ENCODE results near the gene SH2D7.
A peak's percentile ranks its signal among the peaks of the same experiment; 100 is the strongest.

SH2D7 gene

DNA sequence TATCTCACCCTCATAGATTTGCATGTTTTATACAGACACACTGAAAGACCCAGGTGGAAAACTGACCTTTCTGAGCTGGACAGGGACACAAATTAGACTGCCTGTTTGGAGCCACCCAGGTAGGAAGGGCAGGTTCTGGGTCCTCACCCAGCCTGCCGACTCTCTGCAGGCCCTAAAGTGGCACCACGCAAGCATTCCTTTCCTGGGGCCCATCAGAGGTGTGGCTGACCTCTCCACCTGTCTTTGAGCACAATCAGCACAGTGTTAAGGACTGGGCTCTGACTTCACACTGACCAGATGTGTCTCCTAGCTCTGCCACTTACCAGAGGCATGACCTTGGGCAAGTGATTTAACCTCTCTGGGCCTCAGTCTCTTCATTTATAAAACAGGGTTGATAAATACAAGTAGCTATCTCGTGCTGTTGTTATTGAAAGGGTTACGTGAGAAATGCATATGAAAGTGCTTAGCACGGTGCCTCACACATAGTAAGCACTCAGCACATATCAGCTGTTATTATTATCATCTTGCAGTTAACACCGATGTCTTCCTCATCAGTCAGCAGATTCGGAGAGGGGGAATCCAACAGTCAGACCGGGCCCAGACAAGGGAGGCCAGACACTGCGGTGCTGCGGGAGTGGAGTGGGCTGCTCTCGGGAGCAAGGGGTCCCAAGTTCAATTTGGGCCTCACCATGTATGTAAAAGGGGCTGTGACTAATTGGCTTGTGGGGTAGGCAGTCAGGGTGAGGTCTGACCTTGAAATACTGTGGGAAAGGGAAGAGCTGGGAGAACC, 12.9 kb upstream of the SH2D7 start:
- no peak for DNase-seq

DNA sequence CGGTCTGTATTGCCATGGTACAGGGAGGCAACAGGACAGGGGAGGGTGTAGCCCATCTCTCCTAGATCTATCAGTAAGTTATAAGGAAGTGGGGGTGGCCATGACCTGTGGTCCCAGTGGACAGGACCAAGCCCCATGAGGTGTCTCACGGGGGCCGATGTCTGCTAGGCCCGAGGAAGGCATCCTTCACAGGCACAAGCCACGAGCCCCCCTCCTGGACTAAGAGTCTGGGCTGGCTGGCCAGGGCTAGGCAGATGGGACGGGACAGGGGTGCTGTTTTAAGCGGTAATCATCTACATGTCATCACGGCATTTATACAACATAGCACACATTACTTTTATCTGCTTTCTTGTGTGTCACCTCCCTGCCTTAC, 12.3 kb upstream of the SH2D7 start:
- DNase-seq, result no peak

DNA sequence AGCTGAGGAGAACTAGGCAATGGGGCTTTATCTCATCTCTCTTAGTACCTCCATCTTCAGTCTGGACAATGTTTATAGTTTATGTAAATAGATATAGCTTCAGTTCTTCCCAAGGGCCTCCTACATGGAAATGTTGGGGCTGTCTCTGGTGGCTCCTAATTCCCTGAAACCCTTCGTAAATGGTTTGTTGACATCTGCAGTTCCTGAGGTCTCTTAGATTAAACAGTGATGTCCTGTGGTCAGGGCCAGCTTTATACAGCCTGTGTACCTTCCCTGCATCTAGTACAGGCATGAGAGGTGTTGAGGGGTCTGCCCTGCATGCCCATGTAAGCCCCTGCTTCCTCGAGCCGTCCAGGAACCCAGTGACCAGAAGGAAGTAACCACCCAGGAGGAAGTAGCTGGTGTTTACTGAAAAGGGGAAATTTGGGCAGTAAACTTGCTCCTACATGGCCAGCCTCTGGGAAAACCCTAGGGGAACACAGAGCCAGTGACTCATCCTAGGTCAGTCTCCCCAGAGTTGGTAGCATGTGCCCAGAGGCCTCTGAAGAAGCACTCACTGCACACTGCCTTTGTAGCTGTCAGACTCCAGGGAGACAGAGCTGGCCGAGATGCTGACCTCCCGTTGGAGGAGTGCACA, 10.1 kb upstream of the SH2D7 start:
- DNase-seq, result no peak

DNA sequence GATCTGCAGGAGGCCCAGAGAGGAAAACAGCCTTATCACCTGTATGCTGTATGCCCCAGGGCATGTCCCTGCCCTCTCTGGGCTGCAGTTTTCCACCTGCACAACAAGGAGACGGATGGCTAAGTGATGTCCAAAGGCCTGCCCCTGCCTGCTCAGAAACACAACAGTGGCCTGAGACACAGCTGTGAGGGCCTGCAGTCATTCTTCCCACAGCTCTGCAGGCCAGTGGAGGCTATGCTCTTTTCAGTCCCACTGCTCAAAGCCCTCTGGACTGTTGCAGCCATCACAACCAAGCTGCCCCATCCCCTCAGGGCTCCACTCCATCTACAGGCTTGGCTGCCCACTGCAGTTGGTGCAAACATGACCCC, 9.6 kb upstream of the SH2D7 start:
- no peak for DNase-seq

DNA sequence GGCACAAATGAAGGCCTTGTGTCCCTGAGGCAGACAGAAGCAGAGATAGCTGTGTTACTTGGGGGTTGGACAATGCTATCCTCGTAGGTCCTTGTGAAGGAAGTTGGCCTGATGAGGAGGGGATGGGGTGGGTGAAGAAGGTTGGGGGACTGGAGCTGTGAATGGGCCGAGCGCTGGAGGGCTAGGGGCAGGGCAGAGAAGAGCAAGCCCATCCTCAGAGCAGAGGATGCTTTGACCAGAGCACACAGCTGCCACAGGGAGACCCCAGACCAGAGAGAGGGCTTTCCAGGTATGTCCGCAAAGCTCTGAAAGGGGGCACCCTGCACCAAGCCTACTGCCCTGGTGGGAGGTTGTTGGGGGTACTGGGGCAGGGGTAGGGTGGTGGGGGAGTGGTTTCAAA, 9.2 kb upstream of the SH2D7 start:
- no peak for DNase-seq

DNA sequence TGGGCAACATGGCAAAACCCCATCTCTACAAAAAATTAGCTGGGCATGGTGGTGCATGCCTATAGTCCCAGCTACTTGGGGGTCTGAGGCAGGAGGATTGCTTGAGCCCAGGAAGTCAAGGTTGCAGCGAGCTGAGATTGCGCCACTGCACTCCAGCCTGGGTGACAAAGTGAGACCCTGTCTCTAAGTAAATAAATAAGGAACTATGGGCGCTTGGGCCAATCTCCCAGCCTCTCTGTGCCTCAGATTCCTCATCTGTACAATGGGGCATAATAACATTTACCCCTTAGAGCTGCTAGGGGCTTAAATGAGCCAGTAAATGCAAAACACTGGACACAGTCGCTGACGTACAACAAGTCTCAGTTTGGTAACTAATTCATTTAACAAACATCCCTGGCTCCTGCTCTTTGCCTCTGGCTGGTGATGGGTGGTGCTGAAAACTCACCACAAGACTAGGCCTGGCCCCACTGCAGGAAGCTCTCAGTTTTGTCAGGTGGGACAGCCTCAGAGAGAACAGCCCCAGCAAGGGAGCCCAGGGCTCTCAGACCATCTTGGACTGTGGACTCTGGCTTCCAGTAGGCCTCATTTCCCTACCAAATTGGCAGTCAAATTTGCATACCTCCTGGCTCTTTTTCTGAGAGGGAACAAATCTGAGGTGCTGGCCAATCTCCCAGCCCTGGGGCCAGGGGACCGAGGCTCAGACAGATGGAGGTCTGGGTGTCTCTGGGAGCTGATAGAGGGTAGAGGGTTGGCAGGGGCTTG, 8.5 kb upstream of the SH2D7 start:
- DNase-seq, result no peak

DNA sequence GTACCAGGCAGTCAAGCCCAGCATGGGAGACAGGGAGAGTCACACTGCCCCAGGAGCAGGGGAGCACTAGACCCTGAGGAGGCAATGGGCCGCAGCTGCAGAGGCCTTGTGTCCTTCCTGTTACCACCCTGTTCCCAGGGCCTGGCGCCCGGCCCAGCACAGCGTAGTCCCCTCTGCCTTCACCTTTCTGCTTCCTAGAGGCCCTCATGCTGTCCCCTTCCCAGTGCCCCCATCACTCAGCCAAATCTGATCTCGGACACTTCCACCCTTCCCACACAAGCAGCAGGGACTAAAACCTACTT, 8.0 kb upstream of the SH2D7 start:
- no peak for DNase-seq

DNA sequence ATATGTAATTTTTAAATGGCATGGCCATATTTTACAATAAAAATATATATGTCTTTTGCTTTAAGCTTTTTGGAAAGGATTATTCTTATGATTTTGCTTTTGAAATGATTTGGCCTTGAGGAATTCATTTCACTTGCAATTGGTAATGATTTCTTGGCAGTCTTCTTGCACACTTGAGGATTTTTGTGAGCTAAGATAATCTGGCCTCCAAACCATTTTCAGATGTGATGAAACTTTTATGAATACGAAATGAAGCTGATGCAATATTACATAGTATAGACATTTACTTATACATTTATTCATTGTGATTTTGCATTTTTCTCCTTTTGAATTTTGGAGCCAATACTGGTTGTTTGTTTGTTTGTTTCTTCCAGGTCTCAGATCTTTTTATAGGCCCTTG, 6.4 kb upstream of the SH2D7 start:
- no peak for DNase-seq

DNA sequence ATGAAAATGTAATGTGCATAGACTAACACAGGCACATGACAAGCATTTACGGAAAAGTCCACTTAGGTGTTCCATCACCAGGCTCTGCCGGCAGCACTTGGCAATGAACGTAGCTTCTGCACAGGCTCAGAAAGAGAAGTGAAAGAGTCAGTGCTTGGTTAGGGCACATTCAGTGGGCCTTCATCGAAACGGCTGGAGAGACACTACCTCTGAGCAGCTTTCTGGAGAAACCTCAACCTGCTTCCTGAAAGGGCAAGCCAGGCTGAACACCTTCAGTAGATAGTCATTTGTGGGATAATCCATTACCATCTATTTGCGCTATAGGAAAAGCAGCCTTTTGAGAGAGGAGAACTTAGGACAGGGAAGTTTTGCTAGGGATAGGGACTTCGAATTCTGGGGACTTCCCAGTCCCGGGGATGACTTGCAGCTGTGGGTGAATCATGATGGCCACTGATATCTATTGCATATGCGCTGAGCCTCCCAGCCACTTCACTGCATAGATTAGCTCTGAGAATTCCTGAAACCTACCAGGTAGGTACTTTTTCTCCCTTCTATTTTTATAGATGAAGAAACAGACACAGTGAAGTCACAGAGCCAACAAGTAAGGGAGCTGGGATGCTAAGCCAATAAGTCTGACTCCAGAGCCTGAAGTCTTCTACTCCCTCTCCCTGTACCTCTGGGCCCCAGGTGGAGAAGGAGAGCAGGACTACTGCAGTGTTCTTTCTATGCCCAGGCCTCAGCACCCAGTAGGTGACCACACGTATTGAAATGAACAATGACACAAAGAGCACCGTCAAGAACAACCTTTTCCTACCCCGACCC, 4.2 kb upstream of the SH2D7 start:
- DNase-seq, result no peak

DNA sequence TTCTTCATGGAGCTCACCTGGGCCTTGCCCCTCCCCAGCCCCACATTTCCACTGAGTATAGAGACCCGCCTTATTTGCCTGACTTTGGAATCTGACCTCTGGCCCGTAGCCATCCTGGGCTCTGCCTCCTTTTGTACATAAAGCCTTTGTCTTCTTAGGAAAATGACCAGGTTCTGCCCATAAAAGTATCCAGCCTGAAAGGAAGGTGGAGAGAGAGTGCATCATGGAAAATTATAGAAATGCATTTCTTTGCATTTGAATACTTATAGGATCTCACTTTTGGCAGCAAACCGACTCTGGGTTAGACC, 3.6 kb upstream of the SH2D7 start:
- no peak for DNase-seq

DNA sequence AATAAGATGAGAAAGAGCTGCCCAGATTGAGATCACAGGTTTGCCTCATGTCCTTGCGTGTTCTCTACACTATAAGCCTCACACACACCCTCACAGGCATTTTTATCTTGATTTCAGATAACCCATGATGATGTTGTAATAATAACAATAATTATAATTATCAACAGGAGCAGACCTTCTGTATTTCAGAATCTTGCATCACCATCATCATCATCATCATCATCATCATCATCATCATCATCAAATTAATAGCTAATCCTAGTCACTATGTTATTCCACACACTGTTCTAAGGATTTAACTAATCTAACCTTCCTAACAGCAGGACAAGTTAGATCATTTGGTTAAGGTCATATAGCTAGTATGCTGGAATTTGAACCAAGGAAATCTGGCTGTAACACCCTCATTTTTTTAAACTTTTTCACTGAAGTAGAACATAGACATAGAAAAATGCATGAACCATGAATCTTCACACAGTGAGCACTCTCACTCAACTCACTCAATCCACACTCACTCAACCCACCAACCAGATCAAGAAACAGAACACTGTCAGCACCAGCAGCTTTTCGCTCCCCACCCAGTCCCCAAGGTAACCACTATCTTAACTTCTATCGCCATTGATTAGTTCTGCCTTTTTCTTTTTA, 1.8 kb upstream of the SH2D7 start:
- no peak for DNase-seq

DNA sequence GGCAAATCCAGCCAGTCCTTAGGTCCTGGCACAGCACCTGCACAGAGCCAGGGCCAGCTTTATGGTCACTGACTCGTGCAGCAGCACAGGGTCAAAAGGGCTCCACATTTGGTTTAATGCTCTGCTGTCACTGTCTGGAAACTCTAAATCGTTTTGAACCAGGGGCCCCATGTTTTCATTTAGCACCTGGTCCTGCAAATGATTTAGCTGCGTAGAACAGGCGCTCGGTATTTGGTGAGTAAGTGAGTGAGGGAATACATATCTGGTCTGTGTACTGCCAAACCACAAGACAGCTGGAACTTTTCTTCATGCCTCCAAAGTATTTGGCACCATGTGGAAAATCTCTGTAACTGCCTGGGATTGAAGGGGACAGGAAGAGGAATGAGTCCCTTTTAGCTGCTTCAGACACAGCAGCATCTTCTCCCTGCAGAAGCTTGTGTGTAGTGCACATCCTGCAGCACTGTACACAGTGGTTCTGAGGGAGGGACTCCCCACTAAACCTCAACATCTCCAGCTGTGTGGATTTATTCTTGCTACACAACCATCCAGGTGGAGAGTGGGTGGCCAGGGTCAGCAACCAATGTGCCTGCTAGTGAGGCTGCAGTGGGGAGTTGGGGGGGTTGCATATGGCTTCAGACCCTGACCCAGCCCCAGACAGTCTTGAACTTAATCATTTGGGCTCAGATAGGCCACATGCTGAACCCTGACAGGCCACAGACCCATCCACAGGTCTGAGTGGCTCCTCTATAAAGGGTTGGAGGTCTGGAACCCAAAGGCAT, 1.1 kb downstream of the SH2D7 start:
- DNase-seq, result no peak

DNA sequence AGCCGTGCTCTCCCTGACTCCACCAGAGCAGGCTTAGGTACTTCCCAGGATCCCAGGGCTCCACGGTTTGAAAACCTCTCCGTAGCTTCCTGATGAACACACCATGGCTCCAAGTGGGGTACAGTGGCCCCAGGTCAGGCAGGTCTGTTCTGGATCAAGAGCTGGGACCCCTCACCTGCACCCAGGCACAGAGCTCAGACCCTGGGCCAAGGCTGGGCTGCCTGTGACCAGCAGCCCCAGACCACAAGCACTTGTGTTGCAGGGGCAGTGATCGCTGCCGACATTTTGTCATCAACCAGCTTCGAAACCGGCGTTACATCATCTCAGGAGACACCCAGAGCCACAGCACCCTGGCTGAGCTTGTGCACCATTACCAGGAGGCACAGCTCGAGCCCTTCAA, 5.3 kb downstream of the SH2D7 start:
- DNase-seq, result no peak

DNA sequence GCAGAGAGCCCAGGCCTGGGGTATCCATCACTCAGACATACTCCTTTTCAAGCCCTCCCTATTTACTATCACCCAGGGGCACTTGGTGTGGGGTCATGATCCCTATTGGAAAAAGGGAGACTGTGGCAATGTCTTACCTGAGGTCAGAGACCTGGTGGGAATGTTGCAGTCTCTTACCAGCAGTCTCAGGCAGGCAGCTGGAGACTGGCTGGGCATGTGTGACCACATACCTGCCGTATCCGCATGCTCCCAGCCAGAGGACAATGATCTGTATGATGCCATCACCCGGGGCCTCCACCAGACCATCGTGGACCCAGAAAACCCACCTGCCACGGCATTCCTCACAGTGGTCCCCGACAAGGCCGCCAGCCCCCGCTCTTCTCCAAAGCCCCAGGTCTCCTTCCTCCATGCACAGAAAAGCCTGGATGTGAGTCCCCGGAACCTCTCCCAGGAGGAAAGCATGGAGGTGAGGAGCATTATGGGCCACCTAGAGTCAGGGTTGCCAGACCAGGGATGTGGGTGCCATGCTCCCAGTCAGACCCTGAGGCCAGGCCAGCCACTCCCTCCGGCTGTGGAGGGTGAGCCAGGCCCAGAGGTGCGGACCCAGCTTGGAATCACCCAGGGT, 5.9 kb downstream of the SH2D7 start:
- no peak for DNase-seq

DNA sequence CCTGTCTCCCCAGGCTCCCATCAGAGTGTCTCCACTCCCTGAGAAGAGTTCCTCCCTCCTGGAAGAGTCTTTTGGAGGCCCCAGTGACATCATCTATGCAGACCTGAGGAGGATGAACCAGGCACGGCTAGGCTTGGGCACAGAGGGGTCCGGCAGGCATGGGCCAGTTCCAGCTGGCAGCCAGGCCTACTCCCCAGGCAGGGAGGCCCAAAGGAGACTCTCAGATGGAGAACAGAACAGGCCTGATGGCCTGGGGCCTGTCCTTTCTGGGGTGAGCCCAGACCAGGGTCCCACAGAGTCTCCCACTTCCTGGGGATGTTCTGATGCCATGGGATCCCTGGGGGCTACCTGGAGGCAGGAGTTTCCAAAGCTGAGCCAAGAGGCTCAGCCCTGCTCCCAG, 8.5 kb downstream of the SH2D7 start:
- DNase-seq, result no peak

DNA sequence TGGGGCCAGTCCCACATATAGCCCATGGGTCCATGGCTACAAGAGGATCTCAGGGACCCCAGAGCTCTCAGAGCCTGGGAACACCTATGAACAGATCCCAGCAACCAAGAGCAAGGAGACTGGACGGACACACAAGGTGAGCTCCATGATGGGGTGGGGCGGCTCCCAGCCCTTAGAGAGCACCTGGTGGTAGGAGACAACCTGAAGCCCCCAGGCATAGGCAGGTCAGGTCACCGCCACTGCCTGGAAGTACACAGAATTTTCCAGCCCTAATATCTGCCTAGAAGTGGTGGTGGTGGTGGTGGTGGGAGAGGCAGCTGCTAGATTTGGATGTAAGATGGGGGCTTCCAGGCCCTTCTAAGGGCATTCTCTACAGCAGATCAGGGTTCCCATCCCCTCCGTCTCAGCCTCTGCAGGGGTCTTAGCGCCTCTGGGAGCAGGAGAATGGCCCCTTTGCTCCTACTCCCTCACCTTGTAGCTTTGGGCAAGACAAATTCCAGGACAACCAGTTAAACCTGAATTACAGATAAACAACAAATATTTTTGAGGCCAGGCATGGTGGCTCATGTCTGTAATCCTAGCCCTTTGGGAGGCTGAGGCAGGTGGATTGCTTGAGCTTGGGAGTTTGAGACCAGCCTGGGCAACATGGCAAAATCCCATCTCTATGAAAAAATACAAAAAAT, 9.2 kb downstream of the SH2D7 start:
- no peak for DNase-seq

DNA sequence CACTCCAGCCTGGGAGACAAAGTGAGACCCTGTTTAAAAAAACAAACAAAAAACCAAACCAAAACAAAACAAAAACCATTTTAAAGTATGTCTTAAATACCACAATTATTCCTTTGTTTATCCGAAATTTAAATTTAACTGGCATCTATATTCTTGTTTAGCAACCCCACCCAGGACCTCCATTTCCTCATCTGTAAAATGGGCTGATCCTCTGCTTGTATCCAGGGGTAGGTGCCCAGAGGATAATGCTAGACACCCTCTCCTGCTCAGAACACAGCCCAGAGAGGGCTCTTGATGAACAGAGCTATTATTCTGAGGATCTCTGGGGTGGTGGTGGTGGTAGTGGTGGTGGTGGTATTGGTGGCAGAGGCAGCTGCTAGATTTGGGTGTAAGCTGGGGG, 9.8 kb downstream of the SH2D7 start:
- DNase-seq, result no peak

DNA sequence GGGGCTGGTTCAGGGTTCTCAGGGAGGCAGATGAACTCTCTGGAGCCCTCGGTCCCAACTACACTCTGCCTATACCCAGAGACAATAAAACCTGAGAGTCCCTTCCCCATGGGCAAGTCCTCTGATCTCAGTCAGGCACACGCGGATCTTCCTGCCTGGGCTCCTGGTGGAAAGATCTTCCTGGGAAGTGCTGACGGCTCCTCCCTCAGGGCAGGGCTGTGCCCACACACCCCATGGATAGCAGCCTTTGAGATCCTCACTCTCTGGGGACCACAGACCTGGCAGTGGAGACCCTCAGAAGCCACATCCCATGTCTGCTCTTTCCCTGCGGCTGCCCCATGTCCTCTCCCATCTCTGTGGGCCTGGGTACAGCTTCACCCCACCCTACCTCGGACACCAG, 10.4 kb downstream of the SH2D7 start:
- DNase-seq, result no peak

DNA sequence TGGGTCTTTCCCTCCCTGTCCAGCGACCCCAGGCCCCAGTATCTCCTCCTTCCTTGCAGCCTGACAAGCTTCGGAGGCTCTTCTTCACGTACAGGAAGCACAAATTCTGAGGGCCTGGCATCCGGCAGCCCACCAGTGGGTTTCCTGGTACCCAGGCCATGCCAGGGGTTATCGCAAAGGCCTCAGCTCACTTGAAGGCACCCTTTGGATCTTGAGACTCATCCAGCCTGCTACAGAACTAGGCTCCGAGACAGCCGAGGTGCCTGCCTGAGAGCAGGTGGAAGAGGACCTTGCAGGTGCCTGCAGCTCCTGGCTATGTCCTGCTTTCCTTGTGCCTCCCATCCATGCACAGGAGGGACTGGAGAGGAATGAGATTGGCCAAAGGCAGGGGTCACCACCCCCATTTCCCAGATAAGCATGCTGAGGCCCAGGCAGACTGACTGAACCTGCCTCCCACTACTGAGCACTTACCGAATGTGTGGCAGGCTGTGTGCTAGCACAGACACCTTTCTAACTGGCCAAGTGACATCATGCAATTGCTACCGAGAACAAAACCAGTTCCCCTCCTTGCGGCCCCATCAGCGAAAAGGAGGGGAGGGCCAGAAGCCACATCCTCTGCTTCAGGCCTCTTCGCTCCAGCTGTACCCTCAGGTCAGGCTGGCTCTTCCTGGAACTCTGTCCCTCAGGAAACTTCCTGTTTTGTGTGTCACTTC, 11.2 kb downstream of the SH2D7 start:
- DNase-seq, result peak in 3 of 6 experiments; percentile 2 to 34 (median 20)

DNA sequence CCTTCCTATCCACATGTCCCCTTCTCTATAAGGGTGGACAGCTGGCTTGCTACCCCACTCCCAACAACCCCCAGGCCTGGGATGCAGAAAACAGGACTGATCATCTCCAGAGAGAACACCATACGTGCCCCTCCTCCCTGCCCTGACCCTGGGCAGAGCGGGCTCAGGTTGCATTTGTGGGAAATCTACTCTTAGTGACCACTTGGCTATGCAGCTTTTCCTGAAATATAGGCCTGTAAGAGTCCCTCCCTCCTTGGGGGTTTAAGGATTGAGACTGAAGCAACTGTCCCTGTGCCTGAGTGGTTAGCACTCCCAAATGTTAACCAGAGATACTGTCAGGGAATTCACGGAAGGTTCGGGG, 11.7 kb downstream of the SH2D7 start:
- no peak for DNase-seq

All from stimulated activated naive CD4-positive, alpha-beta T cell (primary cell).